GM23248 (cell line): ENCODE results near the gene ALK.

Experiments
- EZH2 ChIP-seq: fragments of 200-600 bp; sonication (generic); IDR thresholded peaks from 2 replicates; pipeline ENCODE4 v1.6.1; 2018; ENCODE audit warnings: antibody characterized with exemption, mild to moderate bottlenecking; ENCODE audit not compliant: insufficient read depth, poor library complexity, severe bottlenecking
- EZH2phosphoT487 ChIP-seq: fragments of 200-600 bp; sonication (generic); IDR thresholded peaks from 2 replicates; pipeline ENCODE4 v1.6.1; 2018; ENCODE audit warnings: antibody characterized with exemption, moderate library complexity, mild to moderate bottlenecking, low read depth; ENCODE audit not compliant: insufficient read depth

- TF ChIP-seq EZH2 (no peak), EZH2phosphoT487 (no peak)
These were observed 520.3 kb downstream of the ALK start for GRCh38 chr2:29400930-29401653.
